Smooth muscle cell of the coronary artery (primary cell): ENCODE results near the gene RAB27A. TPM values are rescaled to one million over a fixed set of nuclear protein-coding genes. Genes with fewer than 3 reads are reported as not detected.

Source experiments
- total RNA-seq: library from RNA; depleted of rRNA; stranded (reverse); fragments of >200 nt; gene quantifications from 2 replicates; pipeline ENCODE4 v1.2.3, GENCODE V29; 2014; ENCODE audit warnings: low replicate concordance

Gene RAB27A
- 7.2 and 7.7 TPM in 2 replicates for total RNA-seq

DNA sequence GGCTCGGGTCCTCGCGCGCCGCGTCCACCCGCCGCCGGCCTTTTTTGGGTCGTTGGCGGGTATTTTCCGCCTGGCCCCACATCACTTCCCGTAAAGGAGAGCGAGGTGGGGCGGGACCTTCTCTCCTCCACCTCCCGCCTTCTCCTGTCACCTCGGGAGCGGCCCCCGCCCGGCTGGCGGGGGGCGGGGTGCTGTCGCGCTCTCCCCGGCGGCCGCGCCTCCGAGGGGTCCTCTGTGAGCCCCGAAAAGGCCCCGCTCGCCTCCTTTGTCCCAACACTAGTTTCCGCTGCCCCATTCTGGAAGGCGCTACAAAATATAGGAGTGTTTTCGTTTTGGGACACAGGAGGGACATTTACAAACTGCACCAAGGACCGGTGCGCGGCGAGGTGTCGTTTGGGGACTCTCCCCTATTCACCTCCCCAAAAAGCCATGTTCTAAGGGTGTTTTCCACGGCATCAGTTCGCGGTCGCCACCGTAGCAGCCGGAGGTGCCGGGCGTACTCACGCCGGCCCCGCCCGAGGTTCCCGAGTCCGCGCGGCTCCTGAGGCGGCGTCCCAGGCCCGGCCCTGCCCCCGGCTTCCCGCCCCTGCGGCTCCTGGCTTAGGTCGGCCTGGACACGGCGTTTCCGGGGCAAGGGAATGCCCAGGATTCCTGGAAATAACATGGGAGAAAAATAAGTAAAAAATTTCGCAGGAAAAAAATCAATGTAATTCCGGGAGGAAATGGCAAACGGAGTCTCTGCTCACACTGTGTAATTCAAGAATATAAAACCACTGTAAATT is at the start of gene RAB27A:
Gene RAB27A, minus strand, starts transcription at position 68 of the 782 bp plus-strand sequence. CDS start 54,879 bp downstream, outside the sequence.

DNA sequence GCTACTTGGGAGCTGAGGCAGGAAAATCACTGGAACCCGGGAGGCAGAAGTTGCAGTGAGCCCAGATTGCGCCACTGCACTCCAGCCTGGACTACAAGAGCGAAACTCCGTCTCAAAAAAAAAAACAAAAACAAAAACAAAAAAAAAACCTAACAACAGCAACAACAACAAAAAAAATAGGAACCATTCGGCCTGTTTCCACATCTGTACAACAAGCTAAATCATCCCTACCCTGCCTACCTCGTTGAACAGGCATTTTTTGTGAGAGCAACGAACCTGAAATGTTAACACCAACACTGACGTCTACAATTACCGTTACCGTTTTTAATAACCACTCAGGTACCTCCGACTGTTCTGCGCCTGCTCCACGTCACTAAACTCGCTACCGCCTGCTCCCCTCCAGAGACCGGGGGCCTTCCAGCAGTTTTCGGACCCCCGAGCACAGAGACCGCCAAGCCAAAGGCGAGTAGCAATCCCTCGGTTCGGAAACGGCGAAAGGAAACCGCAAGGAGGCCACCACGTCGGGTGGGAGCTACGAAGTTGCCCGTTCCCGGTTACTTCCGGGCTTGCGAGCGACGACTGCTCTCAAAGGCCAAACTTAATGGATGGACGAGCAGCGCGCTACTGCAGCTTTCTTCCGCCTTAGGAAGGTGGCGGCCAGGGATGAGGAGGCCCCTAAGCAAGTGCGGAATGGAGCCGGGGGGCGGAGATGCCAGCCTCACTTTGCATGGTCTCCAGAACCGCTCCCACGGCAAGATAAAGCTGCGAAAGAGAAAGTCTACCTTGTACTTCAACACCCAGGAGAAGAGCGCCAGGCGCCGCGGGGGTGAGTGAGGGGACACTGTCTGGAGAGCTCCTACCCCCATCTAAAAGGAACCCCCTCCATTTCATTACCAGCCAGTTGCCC is 29.2 kb upstream of the RAB27A start, which contains the start of the genes PIGB and PIGBOS1:
Gene PIGB, plus strand, starts transcription at position 635 of the 907 bp plus-strand sequence. Its CDS starts 29 bp downstream, at position 664.
Gene PIGBOS1, minus strand, starts transcription at position 536 of the 907 bp plus-strand sequence. CDS start 1,331 bp downstream, outside the sequence.

DNA sequence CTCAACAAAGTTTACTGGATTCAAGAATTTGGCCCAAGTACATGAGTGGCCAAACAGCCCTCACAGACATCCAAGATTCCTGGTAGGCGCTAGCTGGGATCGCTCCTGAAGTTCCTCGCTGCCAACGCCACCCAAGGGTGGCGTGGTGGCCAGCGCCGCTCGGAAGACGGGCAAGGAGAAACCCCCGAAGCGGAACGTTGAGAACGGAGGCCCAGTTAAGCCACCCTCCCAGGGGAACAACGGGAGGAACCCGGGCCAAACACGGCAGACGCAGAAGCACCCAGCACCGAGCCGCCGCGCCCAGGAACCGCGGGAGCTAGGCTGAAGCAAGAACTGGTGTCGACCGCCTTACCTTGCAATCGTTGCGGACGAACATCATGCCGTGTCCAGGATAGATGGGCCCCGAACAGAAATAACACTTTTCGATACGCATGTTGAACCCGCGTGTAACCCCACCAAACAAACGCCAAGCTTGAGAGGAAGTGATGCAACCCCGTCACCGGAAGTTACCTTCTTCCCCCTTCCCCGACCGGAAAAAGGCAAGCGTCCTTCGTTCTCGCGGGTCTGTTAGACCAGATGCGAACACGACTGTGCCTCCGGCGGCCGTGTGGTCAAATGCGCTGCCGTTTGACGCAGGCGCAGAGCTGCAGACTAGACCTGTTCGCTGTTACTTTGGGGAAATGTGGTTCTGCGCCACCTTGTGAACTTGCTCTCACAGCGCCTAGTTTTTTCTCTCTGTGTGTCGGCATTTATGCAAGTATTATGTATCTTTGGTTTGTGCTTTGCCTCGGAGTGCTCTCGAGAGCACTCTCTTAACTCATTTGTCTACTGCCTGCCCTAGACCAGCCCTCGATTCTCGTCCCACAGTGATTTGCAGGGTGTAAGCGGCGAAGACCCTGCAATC is 92.9 kb downstream of the RAB27A start, which contains the start of gene RSL24D1:
Gene RSL24D1, minus strand, starts transcription at position 484 of the 904 bp plus-strand sequence. Its CDS starts 51 bp downstream, at position 433.

Other genes starting within 250 kb of the RAB27A start
- gene RSL24D1, start 92.9 kb downstream of the RAB27A start, total RNA-seq = 59.8 and 83.9 TPM in 2 replicates
- gene PIGBOS1, start 29.3 kb upstream of the RAB27A start, total RNA-seq = 2.8 and 5.6 TPM in 2 replicates
- gene PIGB, start 29.4 kb upstream of the RAB27A start, total RNA-seq = 8.6 and 13.6 TPM in 2 replicates
- 56.9 and 66.5 TPM in 2 replicates for gene CCPG1, start 118.5 kb upstream of the RAB27A start, total RNA-seq
- 1.5 and 2.1 TPM in 2 replicates for gene PIERCE2, start 118.7 kb upstream of the RAB27A start, total RNA-seq
- 2.3 and 3.7 TPM in 2 replicates for gene DNAAF4, start 218.4 kb upstream of the RAB27A start, total RNA-seq